Effector memory CD4-positive, alpha-beta T cell (primary cell): ENCODE data around the gene LSP1.

Experiments
- DNase-seq, 3 donors: peaks; one replicate each; pipeline ENCODE4 v3.0.0-alpha.2; 2020
- H3K27ac ChIP-seq: 2 replicates; pipeline ENCODE4 v1.7.0; 2013; ENCODE audit warnings: mild to moderate bottlenecking, low read length, moderate library complexity; ENCODE audit not compliant: insufficient read depth, poor library complexity, severe bottlenecking
- H3K27me3 ChIP-seq: replicated peaks from 2 replicates; pipeline ENCODE4 v1.7.0; 2013; ENCODE audit warnings: mild to moderate bottlenecking, low read length; ENCODE audit not compliant: insufficient read depth, control insufficient read depth, poor library complexity, severe bottlenecking
- H3K36me3 ChIP-seq: 2 replicates; pipeline ENCODE4 v1.7.0; 2013; ENCODE audit warnings: mild to moderate bottlenecking, low read length, moderate library complexity; ENCODE audit not compliant: control insufficient read depth, insufficient read depth
- H3K4me1 ChIP-seq: 2 replicates; pipeline ENCODE4 v1.7.0; 2013; ENCODE audit warnings: low read length, mild to moderate bottlenecking; ENCODE audit not compliant: control insufficient read depth, insufficient read depth, poor library complexity, severe bottlenecking
- H3K4me3 ChIP-seq: 2 replicates; pipeline ENCODE4 v1.7.0; 2013; ENCODE audit warnings: low read length, low read depth, mild to moderate bottlenecking; ENCODE audit not compliant: insufficient read depth, poor library complexity, severe bottlenecking
- H3K9me3 ChIP-seq: 2 replicates; pipeline ENCODE4 v1.7.0; 2013; ENCODE audit warnings: mild to moderate bottlenecking, low read length, moderate library complexity; ENCODE audit not compliant: control insufficient read depth

LSP1 gene

DNA sequence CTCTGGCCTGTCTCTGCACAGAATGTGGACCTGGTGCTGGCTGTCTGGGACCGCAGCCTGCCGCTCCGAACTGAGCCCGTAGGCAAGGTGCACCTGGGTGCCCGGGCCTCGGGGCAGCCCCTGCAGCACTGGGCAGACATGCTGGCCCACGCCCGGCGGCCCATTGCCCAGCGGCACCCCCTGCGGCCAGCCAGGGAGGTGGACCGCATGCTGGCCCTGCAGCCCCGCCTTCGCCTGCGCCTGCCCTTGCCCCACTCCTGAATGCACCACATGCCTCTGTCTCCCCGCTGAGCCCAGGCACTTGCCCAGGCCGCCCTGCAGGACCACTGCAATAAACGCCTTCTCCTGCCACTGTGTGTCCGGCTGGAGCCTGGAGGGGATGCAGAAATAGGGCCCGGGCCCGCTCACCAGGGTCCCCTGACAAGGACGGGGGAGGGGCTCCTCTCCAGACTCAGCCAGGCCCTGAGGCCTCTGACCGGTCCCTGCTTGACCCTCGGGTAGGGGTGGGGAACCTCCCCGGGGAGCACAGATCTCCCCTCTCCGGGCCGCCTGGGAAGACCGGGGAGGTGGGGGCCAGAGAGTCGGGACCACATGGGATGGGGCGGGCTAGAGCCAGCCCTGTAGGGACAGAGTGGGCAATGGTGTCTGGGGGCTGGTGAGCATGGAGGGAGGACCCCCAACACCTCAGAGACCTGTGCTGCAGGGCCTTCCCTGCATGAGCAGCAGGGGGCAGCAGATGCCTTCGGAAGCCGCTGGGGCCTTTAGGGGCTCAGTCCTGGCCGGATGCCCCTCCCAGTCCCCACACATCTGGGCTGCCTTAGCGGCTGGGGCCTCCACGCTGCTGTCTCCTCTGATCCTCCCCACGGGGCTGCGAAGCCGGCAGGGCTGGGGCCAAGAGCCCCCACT lies 15.5 kb upstream of the LSP1 start:
- H3K27ac ChIP-seq = no peak overlapping the region
- peak; percentile 50 to 72 (median 66) for DNase-seq
- H3K4me1 ChIP-seq = peaks cover 18% of the 10 kb centered on the region
- H3K4me3 ChIP-seq = no peak overlapping the region
- H3K27me3 ChIP-seq = no peaks in the 10 kb centered on the region
- H3K36me3 ChIP-seq = no peaks in the 10 kb centered on the region
- H3K9me3 ChIP-seq = no peaks in the 10 kb centered on the region

GRCh38 chr11:1838077-1838425 lies 14.8 kb upstream of the LSP1 start:
- Histone ChIP-seq H3K36me3 (no peaks in the 10 kb centered on the region), H3K27me3 (no peaks in the 10 kb centered on the region), H3K4me1 (peaks cover 14% of the 10 kb centered on the region), H3K9me3 (no peaks in the 10 kb centered on the region), H3K27ac (no peak overlapping the region), H3K4me3 (no peak overlapping the region)
- no peak for DNase-seq

- H3K27me3 ChIP-seq = no peaks in the 10 kb centered on the region
- no peaks in the 10 kb centered on the region for H3K36me3 ChIP-seq
- no peaks in the 10 kb centered on the region for H3K9me3 ChIP-seq
- no peak within 1 kb of the TSS for H3K4me3 ChIP-seq
- DNase-seq = no peak
- H3K27ac ChIP-seq = no peak within 1 kb of the TSS
- peaks cover 16% of the 10 kb centered on the region for H3K4me1 ChIP-seq
Observed at GRCh38 chr11:1838426-1839144, 14.3 kb upstream of the LSP1 start, which contains the start of gene TNNI2. Gene TNNI2 (plus strand): TSS chr11:1838981. CDS start chr11:1839697, 716 bp downstream.

- Histone ChIP-seq H3K27me3 (no peaks in the 10 kb centered on the region), H3K36me3 (no peaks in the 10 kb centered on the region), H3K4me3 (no peak overlapping the region), H3K9me3 (no peaks in the 10 kb centered on the region), H3K27ac (no peak overlapping the region), H3K4me1 (peaks cover 23% of the 10 kb centered on the region)
- DNase-seq = no peak
Observed at GRCh38 chr11:1839204-1839923, 13.5 kb upstream of the LSP1 start.

GRCh38 chr11:1839924-1840779 lies 12.7 kb upstream of the LSP1 start:
- Histone ChIP-seq H3K9me3 (no peaks in the 10 kb centered on the region), H3K36me3 (no peaks in the 10 kb centered on the region), H3K4me1 (peaks cover 31% of the 10 kb centered on the region), H3K27ac (no peak overlapping the region), H3K4me3 (no peak overlapping the region), H3K27me3 (no peaks in the 10 kb centered on the region)
- no peak for DNase-seq

GRCh38 chr11:1840780-1841480 lies 12.0 kb upstream of the LSP1 start:
- Histone ChIP-seq H3K27me3 (no peaks in the 10 kb centered on the region), H3K4me3 (no peak overlapping the region), H3K4me1 (peaks cover 39% of the 10 kb centered on the region), H3K9me3 (no peaks in the 10 kb centered on the region), H3K27ac (no peak overlapping the region), H3K36me3 (no peaks in the 10 kb centered on the region)
- DNase-seq = no peak

DNA sequence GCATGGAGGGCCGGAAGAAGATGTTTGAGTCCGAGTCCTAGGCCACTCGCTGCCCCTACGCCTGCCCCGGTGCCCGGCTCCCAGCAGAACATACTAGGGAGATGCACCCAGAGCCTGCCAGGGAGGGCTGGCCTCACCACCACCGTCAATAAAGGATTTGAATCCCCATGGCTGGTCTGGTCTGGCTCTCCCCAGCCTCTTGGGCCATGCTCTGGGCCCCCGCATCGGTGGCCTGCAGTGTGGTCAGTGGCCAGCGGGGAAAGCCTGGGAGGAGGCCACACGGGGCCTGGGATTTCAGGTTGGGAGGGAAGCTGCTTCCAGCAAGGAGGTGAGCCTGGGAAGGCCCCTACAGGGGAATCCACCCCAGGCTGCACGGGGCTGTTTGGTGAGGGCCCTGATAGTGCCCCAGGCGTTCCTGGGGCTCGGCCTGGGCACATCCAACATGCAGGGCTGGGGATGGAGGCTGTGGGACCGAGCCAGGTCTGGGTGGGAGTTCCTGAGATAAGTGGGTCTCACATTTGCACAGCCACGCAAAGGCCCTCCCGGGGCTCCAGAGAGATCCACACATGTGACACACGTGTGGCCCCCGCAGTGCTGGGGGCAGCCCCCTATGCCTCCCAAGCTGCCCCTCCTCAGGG lies 11.3 kb upstream of the LSP1 start:
- H3K27ac ChIP-seq = no peak overlapping the region

DNA sequence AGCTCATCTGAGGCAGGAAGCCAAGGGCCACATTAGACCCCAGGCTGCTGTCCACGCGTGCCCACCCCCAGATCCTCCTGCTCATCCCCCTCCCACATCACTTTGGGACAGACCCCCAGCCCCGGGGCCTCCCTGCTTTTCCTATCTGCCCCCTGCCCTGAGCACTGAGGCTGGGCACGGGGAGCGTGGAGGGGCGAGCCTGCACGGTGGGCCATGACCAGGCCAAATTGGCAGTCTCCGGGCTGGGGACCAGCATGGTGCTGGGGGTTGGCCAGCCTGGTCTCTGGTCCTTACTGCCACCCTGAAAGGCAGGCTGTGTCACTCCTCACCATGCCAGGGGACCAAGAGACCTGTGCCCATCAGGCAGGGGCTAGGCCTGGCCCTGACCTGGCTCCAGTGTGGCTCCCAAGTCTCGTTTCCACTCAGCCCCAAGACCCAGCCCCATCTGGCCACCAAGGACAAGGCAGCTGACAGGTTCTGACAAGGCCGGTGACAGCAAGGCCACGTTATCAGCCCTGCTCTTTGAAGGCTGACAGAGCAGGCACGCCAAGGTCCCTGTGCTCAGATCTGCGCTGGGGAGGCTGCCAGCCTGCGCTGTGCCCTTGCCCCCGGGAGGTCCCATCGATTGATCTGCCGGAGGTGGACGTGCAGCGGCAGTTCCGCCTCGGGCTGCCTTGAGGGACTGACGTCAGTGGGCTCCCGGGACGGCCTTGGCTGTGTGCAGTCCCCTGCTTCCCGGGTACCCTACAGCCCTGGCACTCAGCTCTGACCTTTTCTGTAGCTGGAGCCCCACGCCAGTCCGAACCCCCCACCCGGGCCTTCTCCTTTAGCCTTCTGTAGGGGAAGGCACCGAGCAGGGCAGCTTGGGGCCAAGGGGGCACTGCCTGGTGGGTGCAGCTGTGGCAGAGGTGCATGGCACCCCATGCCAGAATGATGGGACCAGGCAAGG lies 10.5 kb upstream of the LSP1 start:
- no peaks in the 10 kb centered on the region for H3K27me3 ChIP-seq
- H3K4me1 ChIP-seq = peaks cover 46% of the 10 kb centered on the region
- no peak overlapping the region for H3K4me3 ChIP-seq
- H3K9me3 ChIP-seq = no peaks in the 10 kb centered on the region
- H3K27ac ChIP-seq = no peak overlapping the region
- DNase-seq = no peak
- no peaks in the 10 kb centered on the region for H3K36me3 ChIP-seq

More for the DNA sequence above, 11.3 kb upstream of the LSP1 start:
- no peak overlapping the region for H3K4me3 ChIP-seq
- no peaks in the 10 kb centered on the region for H3K9me3 ChIP-seq
- no peak for DNase-seq
- H3K27me3 ChIP-seq = no peaks in the 10 kb centered on the region
- peaks cover 46% of the 10 kb centered on the region for H3K4me1 ChIP-seq
- H3K36me3 ChIP-seq = no peaks in the 10 kb centered on the region
